WTC11 (cell line): Measurements from ENCODE around the gene ADAMTS12. TPM values are rescaled to one million over a fixed set of nuclear protein-coding genes. Genes with fewer than 3 reads are reported as not detected.

Experiments
- ATAC-seq: fragments of 200-7000 bp; cut with Tn5 transposase; 2 replicates; pipeline ENCODE4 v1.10.0; 2021; ENCODE audit warnings: mild to moderate bottlenecking, moderate library complexity
- CTCF ChIA-PET: fragments of 300-600 bp; sonication (Branson Sonifier 250); formaldehyde crosslinking; loops from one replicate; lab custom pipeline; 2021; ENCODE audit warnings: antibody characterized with exemption; lab: Charles Lee
- POLR2A ChIA-PET: fragments of 350-600 bp; sonication (Branson Sonifier 250); formaldehyde crosslinking; loops from one replicate; lab custom pipeline; 2021; ENCODE audit warnings: antibody characterized with exemption; lab: Charles Lee
- DNase-seq: peaks from one replicate; pipeline ENCODE4 v3.0.0; 2021; ENCODE audit warnings: low spot score
- H3K27ac Mint-ChIP-seq: 2 replicates; pipeline ENCODE4 v1.8.0; 2021; ENCODE audit warnings: mixed read lengths
- H3K27me3 Mint-ChIP-seq: 2 replicates; pipeline ENCODE4 v1.8.0; 2021; ENCODE audit warnings: low read depth, mild to moderate bottlenecking, moderate library complexity, mixed read lengths
- H3K36me3 Mint-ChIP-seq: 2 replicates; pipeline ENCODE4 v1.8.0; 2021; ENCODE audit warnings: mixed read lengths
- H3K4me1 Mint-ChIP-seq: 2 replicates; pipeline ENCODE4 v1.8.0; 2022; ENCODE audit warnings: mixed read lengths
- H3K4me3 Mint-ChIP-seq: 2 replicates; pipeline ENCODE4 v1.8.0; 2021; ENCODE audit warnings: mild to moderate bottlenecking, moderate library complexity, mixed read lengths
- H3K9me3 Mint-ChIP-seq: 2 replicates; pipeline ENCODE4 v1.8.0; 2021; ENCODE audit warnings: mixed read lengths
- ATF1 ChIP-seq: sonication (generic); formaldehyde crosslinking; IDR thresholded peaks from 2 replicates; pipeline ENCODE4 v1.8.1; 2023; ENCODE audit warnings: mild to moderate bottlenecking, moderate library complexity, missing genetic modification reagents
- JUN ChIP-seq: sonication (generic); formaldehyde crosslinking; IDR thresholded peaks from 2 replicates; pipeline ENCODE4 v1.8.0; 2023; ENCODE audit warnings: mild to moderate bottlenecking, missing genetic modification reagents
- NFATC4 ChIP-seq: fragments of 250-450 bp; sonication (Bioruptor Pico); IDR thresholded peaks from 2 replicates; pipeline ENCODE4 v1.9.0; 2021; ENCODE audit warnings: mild to moderate bottlenecking
- OVOL2 ChIP-seq: fragments of 250-450 bp; sonication (Bioruptor Pico); IDR thresholded peaks from 2 replicates; pipeline ENCODE4 v1.9.0; 2021; ENCODE audit warnings: mild to moderate bottlenecking, borderline replicate concordance
- PREB ChIP-seq: sonication (generic); formaldehyde crosslinking; IDR thresholded peaks from 2 replicates; pipeline ENCODE4 v1.8.1; 2022; ENCODE audit warnings: mild to moderate bottlenecking, missing genetic modification reagents, moderate library complexity, borderline replicate concordance
- RELA ChIP-seq: sonication (generic); formaldehyde crosslinking; IDR thresholded peaks from 2 replicates; pipeline ENCODE4 v1.8.1; 2022; ENCODE audit warnings: missing genetic modification reagents, mild to moderate bottlenecking, borderline replicate concordance
- SP1 ChIP-seq: sonication (generic); formaldehyde crosslinking; conservative IDR thresholded peaks from 2 replicates; pipeline ENCODE4 v1.8.1; 2022; ENCODE audit warnings: missing genetic modification reagents
- TP53 ChIP-seq: sonication (generic); formaldehyde crosslinking; IDR thresholded peaks from 2 replicates; pipeline ENCODE4 v1.8.1; 2023; ENCODE audit warnings: mild to moderate bottlenecking, missing genetic modification reagents
- ZBTB21 ChIP-seq: sonication (generic); formaldehyde crosslinking; IDR thresholded peaks from 2 replicates; pipeline ENCODE4 v1.8.1; 2023; ENCODE audit warnings: mild to moderate bottlenecking, missing genetic modification reagents, borderline replicate concordance
- ZNF138 ChIP-seq: sonication (generic); formaldehyde crosslinking; conservative IDR thresholded peaks from 2 replicates; pipeline ENCODE4 v1.8.1; 2022; ENCODE audit warnings: mild to moderate bottlenecking, moderate library complexity, missing genetic modification reagents
- ZNF281 ChIP-seq: sonication (generic); formaldehyde crosslinking; IDR thresholded peaks from 2 replicates; pipeline ENCODE4 v1.8.0; 2023; ENCODE audit warnings: mild to moderate bottlenecking, missing genetic modification reagents
- ZNF512 ChIP-seq: sonication (generic); formaldehyde crosslinking; IDR thresholded peaks from 2 replicates; pipeline ENCODE4 v1.8.1; 2022; ENCODE audit warnings: missing genetic modification reagents, borderline replicate concordance
- total RNA-seq: library from RNA; stranded (reverse); gene quantifications from 3 replicates; pipeline ENCODE4 v1.2.3, GENCODE V29; 2021
- TF ChIP-seq, protein P1 (sequence below): sonication (generic); formaldehyde crosslinking; IDR thresholded peaks from 2 replicates; pipeline ENCODE4 v1.8.0; 2022; ENCODE audit warnings: mild to moderate bottlenecking, missing genetic modification reagents
- TF ChIP-seq, protein P2 (sequence below): fragments of 250-450 bp; sonication (Bioruptor Pico); IDR thresholded peaks from 2 replicates; pipeline ENCODE4 v1.9.0; 2021; ENCODE audit warnings: mild to moderate bottlenecking, borderline replicate concordance
- TF ChIP-seq, protein P3 (sequence below): fragments of 200-600 bp; IDR thresholded peaks from 2 replicates; pipeline ENCODE4 v1.8.0; 2022; ENCODE audit warnings: antibody characterized with exemption
- TF ChIP-seq, protein P4 (sequence below): fragments of 250-450 bp; sonication (Bioruptor Pico); IDR thresholded peaks from 2 replicates; pipeline ENCODE4 v1.9.0; 2021; ENCODE audit warnings: moderate library complexity, mild to moderate bottlenecking, inconsistent platforms, borderline replicate concordance
- TF ChIP-seq, protein P5 (sequence below): sonication (generic); formaldehyde crosslinking; IDR thresholded peaks from 2 replicates; pipeline ENCODE4 v1.8.0; 2023; ENCODE audit warnings: missing genetic modification reagents, mild to moderate bottlenecking, borderline replicate concordance

Gene ADAMTS12
- total RNA-seq, 1 experiment from 2014 or later: 13.5 TPM

DNA sequence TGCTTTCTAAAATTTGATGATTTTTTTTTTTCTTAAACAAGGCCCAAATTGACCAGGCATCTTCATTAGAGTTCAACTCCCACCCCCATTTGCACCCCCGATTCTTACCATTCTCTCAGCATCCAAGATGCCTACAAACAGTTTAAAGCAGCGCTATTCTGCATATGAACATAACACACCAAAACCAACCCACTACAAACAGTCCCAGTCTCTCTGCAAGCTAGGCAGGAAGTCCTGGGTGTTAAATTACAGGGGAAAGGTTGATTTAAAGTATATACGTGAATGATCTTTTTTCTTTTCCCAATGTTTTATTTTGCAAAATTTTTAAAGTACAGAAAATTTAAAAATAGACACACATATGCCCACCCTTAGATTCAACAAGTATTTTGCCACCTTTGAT is 127.0 kb downstream of the ADAMTS12 start (continued):
- TF ChIP-seq, protein P1, sequence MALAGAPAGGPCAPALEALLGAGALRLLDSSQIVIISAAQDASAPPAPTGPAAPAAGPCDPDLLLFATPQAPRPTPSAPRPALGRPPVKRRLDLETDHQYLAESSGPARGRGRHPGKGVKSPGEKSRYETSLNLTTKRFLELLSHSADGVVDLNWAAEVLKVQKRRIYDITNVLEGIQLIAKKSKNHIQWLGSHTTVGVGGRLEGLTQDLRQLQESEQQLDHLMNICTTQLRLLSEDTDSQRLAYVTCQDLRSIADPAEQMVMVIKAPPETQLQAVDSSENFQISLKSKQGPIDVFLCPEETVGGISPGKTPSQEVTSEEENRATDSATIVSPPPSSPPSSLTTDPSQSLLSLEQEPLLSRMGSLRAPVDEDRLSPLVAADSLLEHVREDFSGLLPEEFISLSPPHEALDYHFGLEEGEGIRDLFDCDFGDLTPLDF (CRISPR knock-in tag): no peak
- TF ChIP-seq ZNF281: no peak
- no peak for TF ChIP-seq ATF1
- no peak for TF ChIP-seq NFATC4 (CRISPR knock-in tag)
- no peak for TF ChIP-seq RELA (CRISPR knock-in tag)
- TF ChIP-seq ZBTB21 (CRISPR knock-in tag): no peak
- no peak for TF ChIP-seq PREB (CRISPR knock-in tag)
- TF ChIP-seq OVOL2 (CRISPR knock-in tag): no peak
- no peak for TF ChIP-seq JUN (CRISPR knock-in tag)

GRCh38 chr5:33763435-33763834 is 128.4 kb downstream of the ADAMTS12 start:
- TF ChIP-seq, protein P2, sequence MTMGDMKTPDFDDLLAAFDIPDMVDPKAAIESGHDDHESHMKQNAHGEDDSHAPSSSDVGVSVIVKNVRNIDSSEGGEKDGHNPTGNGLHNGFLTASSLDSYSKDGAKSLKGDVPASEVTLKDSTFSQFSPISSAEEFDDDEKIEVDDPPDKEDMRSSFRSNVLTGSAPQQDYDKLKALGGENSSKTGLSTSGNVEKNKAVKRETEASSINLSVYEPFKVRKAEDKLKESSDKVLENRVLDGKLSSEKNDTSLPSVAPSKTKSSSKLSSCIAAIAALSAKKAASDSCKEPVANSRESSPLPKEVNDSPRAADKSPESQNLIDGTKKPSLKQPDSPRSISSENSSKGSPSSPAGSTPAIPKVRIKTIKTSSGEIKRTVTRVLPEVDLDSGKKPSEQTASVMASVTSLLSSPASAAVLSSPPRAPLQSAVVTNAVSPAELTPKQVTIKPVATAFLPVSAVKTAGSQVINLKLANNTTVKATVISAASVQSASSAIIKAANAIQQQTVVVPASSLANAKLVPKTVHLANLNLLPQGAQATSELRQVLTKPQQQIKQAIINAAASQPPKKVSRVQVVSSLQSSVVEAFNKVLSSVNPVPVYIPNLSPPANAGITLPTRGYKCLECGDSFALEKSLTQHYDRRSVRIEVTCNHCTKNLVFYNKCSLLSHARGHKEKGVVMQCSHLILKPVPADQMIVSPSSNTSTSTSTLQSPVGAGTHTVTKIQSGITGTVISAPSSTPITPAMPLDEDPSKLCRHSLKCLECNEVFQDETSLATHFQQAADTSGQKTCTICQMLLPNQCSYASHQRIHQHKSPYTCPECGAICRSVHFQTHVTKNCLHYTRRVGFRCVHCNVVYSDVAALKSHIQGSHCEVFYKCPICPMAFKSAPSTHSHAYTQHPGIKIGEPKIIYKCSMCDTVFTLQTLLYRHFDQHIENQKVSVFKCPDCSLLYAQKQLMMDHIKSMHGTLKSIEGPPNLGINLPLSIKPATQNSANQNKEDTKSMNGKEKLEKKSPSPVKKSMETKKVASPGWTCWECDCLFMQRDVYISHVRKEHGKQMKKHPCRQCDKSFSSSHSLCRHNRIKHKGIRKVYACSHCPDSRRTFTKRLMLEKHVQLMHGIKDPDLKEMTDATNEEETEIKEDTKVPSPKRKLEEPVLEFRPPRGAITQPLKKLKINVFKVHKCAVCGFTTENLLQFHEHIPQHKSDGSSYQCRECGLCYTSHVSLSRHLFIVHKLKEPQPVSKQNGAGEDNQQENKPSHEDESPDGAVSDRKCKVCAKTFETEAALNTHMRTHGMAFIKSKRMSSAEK: no peak
- TF ChIP-seq, protein P3, sequence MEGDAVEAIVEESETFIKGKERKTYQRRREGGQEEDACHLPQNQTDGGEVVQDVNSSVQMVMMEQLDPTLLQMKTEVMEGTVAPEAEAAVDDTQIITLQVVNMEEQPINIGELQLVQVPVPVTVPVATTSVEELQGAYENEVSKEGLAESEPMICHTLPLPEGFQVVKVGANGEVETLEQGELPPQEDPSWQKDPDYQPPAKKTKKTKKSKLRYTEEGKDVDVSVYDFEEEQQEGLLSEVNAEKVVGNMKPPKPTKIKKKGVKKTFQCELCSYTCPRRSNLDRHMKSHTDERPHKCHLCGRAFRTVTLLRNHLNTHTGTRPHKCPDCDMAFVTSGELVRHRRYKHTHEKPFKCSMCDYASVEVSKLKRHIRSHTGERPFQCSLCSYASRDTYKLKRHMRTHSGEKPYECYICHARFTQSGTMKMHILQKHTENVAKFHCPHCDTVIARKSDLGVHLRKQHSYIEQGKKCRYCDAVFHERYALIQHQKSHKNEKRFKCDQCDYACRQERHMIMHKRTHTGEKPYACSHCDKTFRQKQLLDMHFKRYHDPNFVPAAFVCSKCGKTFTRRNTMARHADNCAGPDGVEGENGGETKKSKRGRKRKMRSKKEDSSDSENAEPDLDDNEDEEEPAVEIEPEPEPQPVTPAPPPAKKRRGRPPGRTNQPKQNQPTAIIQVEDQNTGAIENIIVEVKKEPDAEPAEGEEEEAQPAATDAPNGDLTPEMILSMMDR: no peak
- TF ChIP-seq, protein P4, sequence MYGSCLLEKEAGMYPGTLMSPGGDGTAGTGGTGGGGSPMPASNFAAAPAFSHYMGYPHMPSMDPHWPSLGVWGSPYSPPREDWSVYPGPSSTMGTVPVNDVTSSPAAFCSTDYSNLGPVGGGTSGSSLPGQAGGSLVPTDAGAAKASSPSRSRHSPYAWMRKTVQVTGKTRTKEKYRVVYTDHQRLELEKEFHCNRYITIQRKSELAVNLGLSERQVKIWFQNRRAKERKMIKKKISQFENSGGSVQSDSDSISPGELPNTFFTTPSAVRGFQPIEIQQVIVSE: no peak
- no peak for TF ChIP-seq TP53
- no peak for TF ChIP-seq ZNF138 (CRISPR knock-in tag)
- TF ChIP-seq, protein P5, sequence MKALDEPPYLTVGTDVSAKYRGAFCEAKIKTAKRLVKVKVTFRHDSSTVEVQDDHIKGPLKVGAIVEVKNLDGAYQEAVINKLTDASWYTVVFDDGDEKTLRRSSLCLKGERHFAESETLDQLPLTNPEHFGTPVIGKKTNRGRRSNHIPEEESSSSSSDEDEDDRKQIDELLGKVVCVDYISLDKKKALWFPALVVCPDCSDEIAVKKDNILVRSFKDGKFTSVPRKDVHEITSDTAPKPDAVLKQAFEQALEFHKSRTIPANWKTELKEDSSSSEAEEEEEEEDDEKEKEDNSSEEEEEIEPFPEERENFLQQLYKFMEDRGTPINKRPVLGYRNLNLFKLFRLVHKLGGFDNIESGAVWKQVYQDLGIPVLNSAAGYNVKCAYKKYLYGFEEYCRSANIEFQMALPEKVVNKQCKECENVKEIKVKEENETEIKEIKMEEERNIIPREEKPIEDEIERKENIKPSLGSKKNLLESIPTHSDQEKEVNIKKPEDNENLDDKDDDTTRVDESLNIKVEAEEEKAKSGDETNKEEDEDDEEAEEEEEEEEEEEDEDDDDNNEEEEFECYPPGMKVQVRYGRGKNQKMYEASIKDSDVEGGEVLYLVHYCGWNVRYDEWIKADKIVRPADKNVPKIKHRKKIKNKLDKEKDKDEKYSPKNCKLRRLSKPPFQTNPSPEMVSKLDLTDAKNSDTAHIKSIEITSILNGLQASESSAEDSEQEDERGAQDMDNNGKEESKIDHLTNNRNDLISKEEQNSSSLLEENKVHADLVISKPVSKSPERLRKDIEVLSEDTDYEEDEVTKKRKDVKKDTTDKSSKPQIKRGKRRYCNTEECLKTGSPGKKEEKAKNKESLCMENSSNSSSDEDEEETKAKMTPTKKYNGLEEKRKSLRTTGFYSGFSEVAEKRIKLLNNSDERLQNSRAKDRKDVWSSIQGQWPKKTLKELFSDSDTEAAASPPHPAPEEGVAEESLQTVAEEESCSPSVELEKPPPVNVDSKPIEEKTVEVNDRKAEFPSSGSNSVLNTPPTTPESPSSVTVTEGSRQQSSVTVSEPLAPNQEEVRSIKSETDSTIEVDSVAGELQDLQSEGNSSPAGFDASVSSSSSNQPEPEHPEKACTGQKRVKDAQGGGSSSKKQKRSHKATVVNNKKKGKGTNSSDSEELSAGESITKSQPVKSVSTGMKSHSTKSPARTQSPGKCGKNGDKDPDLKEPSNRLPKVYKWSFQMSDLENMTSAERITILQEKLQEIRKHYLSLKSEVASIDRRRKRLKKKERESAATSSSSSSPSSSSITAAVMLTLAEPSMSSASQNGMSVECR: no peak
- no peak for TF ChIP-seq ZNF512
- TF ChIP-seq SP1 (CRISPR knock-in tag): no peak
- no peaks in the 10 kb centered on the region for H3K27me3 Mint-ChIP-seq
- H3K4me1 Mint-ChIP-seq: peaks cover 60% of the 10 kb centered on the region
- no peaks in the 10 kb centered on the region for H3K36me3 Mint-ChIP-seq
- no peak for ATAC-seq
- H3K27ac Mint-ChIP-seq: peak overlapping the region; percentile 10; the same call in 1 of the 2 replicates
- ChIA-PET POLR2A (no interaction called here), CTCF (interaction anchor here (1.1 kb wide), 1 partner anchor 154 kb away, joined by 3 read pairs; no protein-coding TSS in a partner anchor)
- H3K9me3 Mint-ChIP-seq: no peaks in the 10 kb centered on the region
- DNase-seq: no peak
- H3K4me3 Mint-ChIP-seq: no peak overlapping the region
